ENCODE data around the gene ACSBG1. TPM values are rescaled to one million over a fixed set of nuclear protein-coding genes. Genes with fewer than 3 reads are reported as not detected.

Gene ACSBG1
- total RNA-seq, 3 donors from 2014 or later = 0.32 to 5.2 (median 0.53) TPM

- no peaks in the 10 kb centered on the region for H3K36me3 ChIP-seq (ENCODE audit: low read depth)
- intact Hi-C loops (cut with DNase I, micrococcal nuclease) = no loop called here
- H3K4me3 ChIP-seq = no peak overlapping the region
- H3K4me1 ChIP-seq (ENCODE audit: low read depth) = peaks cover 17% of the 10 kb centered on the region
- DNase-seq = peak in 1 of 3 donors; percentile 35
- no peak for ATAC-seq
- TF ChIP-seq CTCF (IDR thresholded peaks at IDR 0.05) = no peak
- no peaks in the 10 kb centered on the region for H3K9me3 ChIP-seq
Observed at GRCh38 chr15:78129077-78129750, 105.2 kb downstream of the ACSBG1 start.

- H3K4me1 ChIP-seq (ENCODE audit: low read depth) = peaks cover 17% of the 10 kb centered on the region
- intact Hi-C loops (cut with DNase I, micrococcal nuclease) = no loop called here
- ATAC-seq (peak; percentile 51), DNase-seq (peak in 1 of 3 donors; percentile 17)
- no peak overlapping the region for H3K4me3 ChIP-seq
- H3K9me3 ChIP-seq = no peaks in the 10 kb centered on the region
- no peaks in the 10 kb centered on the region for H3K36me3 ChIP-seq (ENCODE audit: low read depth)
- TF ChIP-seq CTCF (IDR thresholded peaks at IDR 0.05) = no peak
Observed at GRCh38 chr15:78127882-78128281, 106.5 kb downstream of the ACSBG1 start.

- H3K4me1 ChIP-seq (ENCODE audit: low read depth) = peaks cover 7% of the 10 kb centered on the region
- TF ChIP-seq CTCF (IDR thresholded peaks at IDR 0.05) = no peak
- ATAC-seq (no peak), DNase-seq (no peak)
- no peaks in the 10 kb centered on the region for H3K9me3 ChIP-seq
- H3K36me3 ChIP-seq (ENCODE audit: low read depth) = no peaks in the 10 kb centered on the region
- H3K4me3 ChIP-seq = no peak overlapping the region
- intact Hi-C loops (cut with DNase I, micrococcal nuclease) = no loop called here
Observed at GRCh38 chr15:78125267-78125666, 109.1 kb downstream of the ACSBG1 start.

- intact Hi-C loops (cut with DNase I, micrococcal nuclease) = no loop called here
- TF ChIP-seq CTCF (IDR thresholded peaks at IDR 0.05) = no peak
- no peaks in the 10 kb centered on the region for H3K36me3 ChIP-seq (ENCODE audit: low read depth)
- no peaks in the 10 kb centered on the region for H3K4me1 ChIP-seq (ENCODE audit: low read depth)
- ATAC-seq (no peak), DNase-seq (no peak)
- no peak overlapping the region for H3K4me3 ChIP-seq
- no peaks in the 10 kb centered on the region for H3K9me3 ChIP-seq
Observed at GRCh38 chr15:78120523-78120922, 113.8 kb downstream of the ACSBG1 start.

Other genes with a start within 250 kb of the ACSBG1 start
- gene TBC1D2B, start 156.9 kb downstream of the ACSBG1 start, total RNA-seq = 10 to 100 TPM; 54.8 to 65.6 (median 57.0) TPM
- 1 to 10 TPM; 1.9 to 2.8 (median 2.2) TPM for gene SH2D7, start 142.0 kb downstream of the ACSBG1 start, total RNA-seq
- 10 to 100 TPM in 2 of 3 donors, 1 to 10 TPM in 1; 8.1 to 13.7 (median 10.9) TPM for gene CIB2, start 103.1 kb downstream of the ACSBG1 start, total RNA-seq
- gene IDH3A, start 85.2 kb downstream of the ACSBG1 start, total RNA-seq = 100 to 1,000 TPM; 183 to 227 (median 207) TPM
- gene DNAJA4, start 30.0 kb upstream of the ACSBG1 start, total RNA-seq = 10 to 100 TPM; 33.8 to 52.8 (median 43.5) TPM
- gene SKIC8, start 65.0 kb upstream of the ACSBG1 start, total RNA-seq = 10 to 100 TPM; 35.4 to 41.7 (median 37.6) TPM
- gene CRABP1, start 105.8 kb upstream of the ACSBG1 start, total RNA-seq = 1 to 10 TPM in 2 of 3 donors, under 1 TPM in 1; 0.67 to 6.2 (median 2.4) TPM
- 10 to 100 TPM; 51.7 to 62.7 (median 62.0) TPM for gene IREB2, start 203.7 kb upstream of the ACSBG1 start, total RNA-seq

Data from mucosa of descending colon (tissue), 3 donors.